Measurements from ENCODE around the gene ST8SIA4.

ST8SIA4 gene

GRCh38 chr5:100832252-100833230 lies 70.5 kb downstream of the ST8SIA4 start:
- in situ Hi-C loops (cut with MboI; ENCODE audit: low sequenced_read_pairs) = no loop called here

GRCh38 chr5:100828898-100829356 lies 74.2 kb downstream of the ST8SIA4 start:
- in situ Hi-C loops (cut with MboI; ENCODE audit: low sequenced_read_pairs) = no loop called here

- in situ Hi-C loops (cut with MboI; ENCODE audit: low sequenced_read_pairs) = no loop called here
Observed at GRCh38 chr5:100828071-100828897, 74.8 kb downstream of the ST8SIA4 start.

- in situ Hi-C loops (cut with MboI; ENCODE audit: low sequenced_read_pairs) = no loop called here
Observed at GRCh38 chr5:100827481-100827889, 75.6 kb downstream of the ST8SIA4 start.

- in situ Hi-C loops (cut with MboI; ENCODE audit: low sequenced_read_pairs) = no loop called here
Observed at GRCh38 chr5:100826133-100826532, 76.9 kb downstream of the ST8SIA4 start.

- in situ Hi-C loops (cut with MboI; ENCODE audit: low sequenced_read_pairs) = no loop called here
Observed at GRCh38 chr5:100824635-100825034, 78.4 kb downstream of the ST8SIA4 start.

GRCh38 chr5:100823812-100824211 lies 79.3 kb downstream of the ST8SIA4 start:
- in situ Hi-C loops (cut with MboI; ENCODE audit: low sequenced_read_pairs) = no loop called here

GRCh38 chr5:100821751-100822150 lies 81.3 kb downstream of the ST8SIA4 start:
- in situ Hi-C loops (cut with MboI; ENCODE audit: low sequenced_read_pairs) = no loop called here

GRCh38 chr5:100818340-100818739 lies 84.7 kb downstream of the ST8SIA4 start:
- in situ Hi-C loops (cut with MboI; ENCODE audit: low sequenced_read_pairs) = no loop called here

GRCh38 chr5:100803397-100803796 lies 99.7 kb downstream of the ST8SIA4 start:
- in situ Hi-C loops (cut with MboI; ENCODE audit: low sequenced_read_pairs) = no loop called here

- in situ Hi-C loops (cut with MboI; ENCODE audit: low sequenced_read_pairs) = no loop called here
Observed at GRCh38 chr5:100802208-100802607, 100.9 kb downstream of the ST8SIA4 start.

GRCh38 chr5:100800562-100800961 lies 102.5 kb downstream of the ST8SIA4 start:
- in situ Hi-C loops (cut with MboI; ENCODE audit: low sequenced_read_pairs) = no loop called here

GRCh38 chr5:100799166-100799565 lies 103.9 kb downstream of the ST8SIA4 start:
- in situ Hi-C loops (cut with MboI; ENCODE audit: low sequenced_read_pairs) = no loop called here

- in situ Hi-C loops (cut with MboI; ENCODE audit: low sequenced_read_pairs) = no loop called here
Observed at GRCh38 chr5:100797861-100798260, 105.2 kb downstream of the ST8SIA4 start.

GRCh38 chr5:100796851-100797250 lies 106.2 kb downstream of the ST8SIA4 start:
- in situ Hi-C loops (cut with MboI; ENCODE audit: low sequenced_read_pairs) = no loop called here

- in situ Hi-C loops (cut with MboI; ENCODE audit: low sequenced_read_pairs) = no loop called here
Observed at GRCh38 chr5:100794844-100795243, 108.2 kb downstream of the ST8SIA4 start.

- in situ Hi-C loops (cut with MboI; ENCODE audit: low sequenced_read_pairs) = no loop called here
Observed at GRCh38 chr5:100794218-100794617, 108.9 kb downstream of the ST8SIA4 start.

GRCh38 chr5:100792781-100793180 lies 110.3 kb downstream of the ST8SIA4 start:
- in situ Hi-C loops (cut with MboI; ENCODE audit: low sequenced_read_pairs) = no loop called here

- in situ Hi-C loops (cut with MboI; ENCODE audit: low sequenced_read_pairs) = no loop called here
Observed at GRCh38 chr5:100791391-100791790, 111.7 kb downstream of the ST8SIA4 start.

- in situ Hi-C loops (cut with MboI; ENCODE audit: low sequenced_read_pairs) = no loop called here
Observed at GRCh38 chr5:100790951-100791350, 112.1 kb downstream of the ST8SIA4 start.

GRCh38 chr5:100790170-100790665 lies 112.9 kb downstream of the ST8SIA4 start:
- in situ Hi-C loops (cut with MboI; ENCODE audit: low sequenced_read_pairs) = no loop called here
